Activated CD4-positive, alpha-beta T cell treated with anti-CD3 and anti-CD28 coated beads, Interleukin-2, amount 10 ng/mL, durations not matched to agents 24 days and 14 days (primary cell): Measurements from ENCODE around the gene COMMD8. TPM values are rescaled to one million over a fixed set of nuclear protein-coding genes. Genes with fewer than 3 reads are reported as not detected.
A peak's percentile ranks its signal among the peaks of the same experiment; 100 is the strongest.
"Not testable (repeated sequence)": the region's sequence is repeated elsewhere in the genome, so short reads cannot be mapped to it uniquely, and the experiment has no call there.

Source experiments
- DNase-seq: peaks from one replicate; pipeline ENCODE4 v3.0.0; 2022
- H3K27ac Mint-ChIP-seq: one replicate; pipeline ENCODE4 v1.8.0; 2022; ENCODE audit warnings: mild to moderate bottlenecking, mixed read lengths
- H3K27me3 Mint-ChIP-seq: one replicate; pipeline ENCODE4 v1.8.0; 2022; ENCODE audit warnings: mixed read lengths
- H3K36me3 Mint-ChIP-seq: one replicate; pipeline ENCODE4 v1.8.0; 2022; ENCODE audit warnings: low read depth, mild to moderate bottlenecking, mixed read lengths
- H3K4me1 Mint-ChIP-seq: one replicate; pipeline ENCODE4 v1.8.0; 2021; ENCODE audit warnings: mixed read lengths
- H3K4me3 Mint-ChIP-seq: one replicate; pipeline ENCODE4 v1.8.0; 2022; ENCODE audit warnings: mild to moderate bottlenecking, moderate library complexity, mixed read lengths
- H3K9me3 Mint-ChIP-seq: one replicate; pipeline ENCODE4 v1.8.0; 2021; ENCODE audit warnings: mixed read lengths
- intact Hi-C: fragments of 100-400 bp; cut with micrococcal nuclease; formaldehyde crosslinking; loops from one replicate; pipeline ENCODE4 v1.15.1; 2023
- total RNA-seq: library from RNA; stranded (reverse); gene quantifications from 2 replicates; pipeline ENCODE4 v1.2.3, GENCODE V29; 2022

COMMD8 gene
- 17.6 and 17.8 TPM in 2 replicates for total RNA-seq

DNA sequence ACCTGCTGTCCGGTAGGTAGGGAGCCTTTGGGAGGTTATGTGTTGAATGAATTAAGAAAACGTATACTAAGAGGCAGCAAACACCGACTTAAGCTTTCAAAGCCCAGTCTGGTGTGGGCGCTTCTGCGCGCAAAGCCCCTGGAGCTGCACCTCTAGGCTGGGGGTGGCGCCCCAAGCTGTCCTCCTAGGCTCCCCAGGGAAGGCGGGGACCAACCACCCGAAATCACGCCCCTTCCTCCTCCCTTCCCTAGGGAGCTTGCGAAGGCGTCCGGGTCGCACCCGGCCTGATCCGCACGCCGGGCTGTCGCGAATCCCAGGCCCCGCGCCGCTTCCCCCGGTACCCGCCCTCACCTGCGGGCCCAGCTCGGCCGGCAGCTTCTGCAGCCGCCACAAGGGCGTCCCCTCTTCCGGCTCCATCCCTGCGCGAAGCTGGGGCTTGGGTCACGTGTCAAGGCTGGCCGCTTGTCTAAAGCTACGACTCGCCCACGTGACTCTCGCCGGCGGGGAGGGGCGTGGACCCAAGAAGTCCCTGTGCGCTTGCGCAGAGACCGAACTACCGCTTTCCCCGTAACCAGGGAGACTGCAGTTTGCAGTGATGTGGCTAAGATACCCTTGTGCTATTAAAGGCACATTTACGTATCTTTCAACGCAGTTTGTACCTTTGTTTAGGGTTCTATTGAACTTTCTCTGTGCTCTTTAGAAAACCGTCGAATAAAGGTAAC, at the start of gene COMMD8:
TSS of gene COMMD8 (minus strand) at position 468 of the 722 bp plus-strand sequence. CDS start at position 417, 51 bp downstream.
- no peaks in the 10 kb centered on the region for H3K27me3 Mint-ChIP-seq
- peak within 1 kb of the TSS; percentile 88 for H3K4me3 Mint-ChIP-seq
- peaks cover 11% of the 10 kb centered on the region for H3K36me3 Mint-ChIP-seq
- peak within 1 kb of the TSS; percentile 77 for H3K27ac Mint-ChIP-seq
- peak; percentile 99 for DNase-seq
- intact Hi-C loops, result loop anchor here (1.0 to 10.0 kb wide), 6 partner anchors 22 to 661 kb away; partner anchors contain the start of genes ATP10D, CORIN and NFXL1
- peaks cover 22% of the 10 kb centered on the region for H3K4me1 Mint-ChIP-seq
- no peaks in the 10 kb centered on the region for H3K9me3 Mint-ChIP-seq

DNA sequence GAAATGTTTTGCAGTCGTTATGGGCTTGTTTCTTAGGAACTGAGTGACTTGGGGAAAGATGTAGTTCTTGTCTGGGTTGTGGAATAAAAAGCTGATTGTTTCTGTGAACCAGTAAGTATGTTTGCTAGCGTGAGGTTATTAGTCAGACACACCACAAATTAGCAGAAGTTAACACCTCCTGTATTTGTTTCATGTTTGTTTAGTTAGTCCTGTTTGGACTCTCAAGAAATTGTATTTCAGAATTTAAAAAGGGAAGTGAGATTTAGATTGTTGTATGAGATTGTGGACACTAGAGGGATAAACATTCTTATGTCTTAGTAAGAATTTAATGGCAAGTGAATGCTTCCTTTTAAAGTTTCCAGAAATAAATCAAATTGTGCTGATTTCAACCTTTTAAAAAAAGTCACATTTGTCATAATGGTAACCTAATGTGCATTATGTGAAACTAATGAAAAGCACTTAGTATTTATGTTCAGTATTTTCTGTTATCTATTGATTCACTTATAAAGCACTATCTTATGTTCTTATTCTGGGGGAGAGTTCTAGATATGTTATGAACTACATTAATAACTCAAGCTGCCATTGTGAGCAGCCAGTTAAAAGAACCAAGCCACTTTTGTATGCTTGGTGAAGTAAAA, 47.1 kb upstream of the COMMD8 start:
- H3K9me3 Mint-ChIP-seq, result no peaks in the 10 kb centered on the region
- DNase-seq, result no peak
- no peak overlapping the region for H3K4me3 Mint-ChIP-seq
- peaks cover 2% of the 10 kb centered on the region for H3K4me1 Mint-ChIP-seq
- intact Hi-C loops, result no loop called here
- H3K27ac Mint-ChIP-seq, result no peak overlapping the region
- no peaks in the 10 kb centered on the region for H3K36me3 Mint-ChIP-seq
- H3K27me3 Mint-ChIP-seq, result peaks cover 12% of the 10 kb centered on the region

DNA sequence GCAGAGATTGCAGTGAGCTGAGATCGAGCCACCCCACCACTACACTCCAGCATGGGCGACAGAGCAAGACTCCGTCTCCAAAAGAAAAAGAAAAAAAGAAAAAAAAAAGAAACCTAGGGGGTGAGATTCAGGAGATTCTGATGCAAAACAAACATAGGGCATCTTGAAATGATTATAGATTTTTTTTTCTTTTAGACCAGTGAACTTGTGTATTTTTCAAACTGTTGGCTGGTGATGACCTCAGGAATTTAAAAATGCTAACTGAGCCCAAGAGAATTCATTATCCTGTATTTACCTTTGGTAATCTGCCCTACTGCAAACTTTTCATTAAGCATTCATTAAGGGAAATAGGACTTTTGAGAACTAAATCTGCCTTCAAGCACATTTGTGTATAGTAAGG, 42.2 kb upstream of the COMMD8 start:
- H3K27me3 Mint-ChIP-seq, result peaks cover 9% of the 10 kb centered on the region
- H3K4me1 Mint-ChIP-seq, result peaks cover 2% of the 10 kb centered on the region
- H3K9me3 Mint-ChIP-seq, result no peaks in the 10 kb centered on the region
- intact Hi-C loops, result no loop called here
- no peak overlapping the region for H3K27ac Mint-ChIP-seq
- H3K36me3 Mint-ChIP-seq, result no peaks in the 10 kb centered on the region
- no peak overlapping the region for H3K4me3 Mint-ChIP-seq
- DNase-seq, result no peak

DNA sequence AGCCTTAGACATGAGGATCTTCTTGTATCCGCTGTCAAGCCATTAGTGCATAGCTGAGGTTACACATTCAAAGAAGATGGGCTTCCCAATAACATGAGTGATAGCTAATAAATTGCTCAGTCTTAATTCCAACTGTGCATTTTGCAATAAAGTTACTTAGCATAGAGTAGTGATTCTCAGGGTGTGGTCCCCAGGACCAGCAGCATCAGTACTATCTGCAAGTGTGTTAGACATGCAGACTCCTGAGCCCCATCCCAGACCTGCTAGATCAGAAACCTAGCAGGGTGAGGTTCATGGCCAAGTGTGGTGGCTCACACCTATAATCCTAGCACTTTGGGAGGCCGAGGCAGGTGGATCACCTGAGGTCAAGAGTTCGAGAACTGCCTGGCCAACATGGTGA, 41.6 kb upstream of the COMMD8 start:
- Mint-ChIP-seq H3K4me3 (no peak overlapping the region), H3K27me3 (peaks cover 7% of the 10 kb centered on the region), H3K36me3 (no peaks in the 10 kb centered on the region), H3K4me1 (no peaks in the 10 kb centered on the region), H3K27ac (no peak overlapping the region), H3K9me3 (no peaks in the 10 kb centered on the region)
- no peak for DNase-seq
- intact Hi-C loops, result no loop called here

DNA sequence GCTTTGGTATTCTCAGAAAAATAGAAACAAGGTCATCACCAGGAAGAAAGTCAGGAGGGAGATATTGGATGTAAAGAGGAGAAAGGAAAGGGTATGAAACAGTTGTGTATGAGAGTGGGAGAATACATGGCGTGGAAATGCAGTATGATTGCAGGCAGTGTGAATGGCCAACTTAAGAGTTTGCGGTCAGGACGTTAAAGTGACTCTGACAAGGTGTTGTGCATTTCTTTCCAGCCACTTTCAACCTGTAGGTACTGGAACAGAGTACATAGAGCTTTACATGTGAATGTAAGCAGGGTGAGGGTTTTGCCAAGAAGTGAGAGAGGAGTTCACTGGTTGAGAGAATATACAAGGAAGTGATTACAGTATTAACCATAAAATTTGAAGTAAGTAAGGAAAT, 37.3 kb upstream of the COMMD8 start:
- H3K4me3 Mint-ChIP-seq, result no peak overlapping the region
- no peaks in the 10 kb centered on the region for H3K9me3 Mint-ChIP-seq
- H3K27ac Mint-ChIP-seq, result no peak overlapping the region
- no peaks in the 10 kb centered on the region for H3K4me1 Mint-ChIP-seq
- DNase-seq, result no peak
- no peaks in the 10 kb centered on the region for H3K36me3 Mint-ChIP-seq
- intact Hi-C loops, result no loop called here
- no peaks in the 10 kb centered on the region for H3K27me3 Mint-ChIP-seq

DNA sequence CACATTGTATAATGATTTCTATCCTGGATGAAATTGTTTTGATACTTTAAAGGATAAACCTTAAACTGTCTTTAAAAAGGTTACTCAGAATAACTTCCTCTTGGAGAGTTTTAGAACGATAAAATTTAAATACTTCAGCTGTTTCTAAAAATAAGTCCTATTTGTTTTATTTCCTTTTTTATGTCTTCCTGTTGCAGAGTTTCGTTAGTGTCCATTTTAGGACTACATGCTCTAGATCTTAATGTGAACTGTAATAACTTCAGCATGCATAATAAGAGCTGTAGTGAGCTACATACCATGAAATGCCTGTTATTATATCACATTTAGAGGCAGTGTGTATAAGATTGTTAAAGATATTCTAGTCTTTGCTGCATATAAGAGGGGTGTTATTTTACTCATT, 36.2 kb upstream of the COMMD8 start:
- H3K4me1 Mint-ChIP-seq, result no peaks in the 10 kb centered on the region

DNA sequence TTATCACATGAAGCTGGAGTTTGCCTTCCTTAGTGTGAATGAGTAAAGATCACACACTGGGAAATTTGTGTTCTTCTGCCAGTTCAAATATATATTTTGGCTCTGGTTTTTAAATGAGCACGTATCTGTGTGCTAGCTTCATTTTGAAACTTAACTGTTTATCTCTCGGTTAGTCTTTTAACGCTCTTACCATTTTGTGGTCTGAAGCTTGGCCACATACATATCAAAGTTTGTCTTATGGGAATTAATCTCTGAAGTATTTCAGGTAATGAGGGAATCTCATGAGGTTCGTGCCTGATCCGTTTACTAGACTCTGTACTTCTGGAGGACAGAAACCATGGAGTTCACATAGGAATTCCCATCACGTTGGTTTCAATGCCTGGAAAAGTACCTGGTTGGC, 35.4 kb upstream of the COMMD8 start:
- no peaks in the 10 kb centered on the region for H3K9me3 Mint-ChIP-seq
- H3K4me1 Mint-ChIP-seq, result no peaks in the 10 kb centered on the region
- H3K27me3 Mint-ChIP-seq, result no peaks in the 10 kb centered on the region
- intact Hi-C loops, result no loop called here
- DNase-seq, result no peak
- H3K27ac Mint-ChIP-seq, result no peak overlapping the region
- no peaks in the 10 kb centered on the region for H3K36me3 Mint-ChIP-seq
- no peak overlapping the region for H3K4me3 Mint-ChIP-seq

More for the DNA sequence above, 36.2 kb upstream of the COMMD8 start:
- Mint-ChIP-seq H3K27ac (no peak overlapping the region), H3K27me3 (no peaks in the 10 kb centered on the region), H3K9me3 (no peaks in the 10 kb centered on the region), H3K36me3 (no peaks in the 10 kb centered on the region), H3K4me3 (no peak overlapping the region)
- intact Hi-C loops, result no loop called here
- no peak for DNase-seq

DNA sequence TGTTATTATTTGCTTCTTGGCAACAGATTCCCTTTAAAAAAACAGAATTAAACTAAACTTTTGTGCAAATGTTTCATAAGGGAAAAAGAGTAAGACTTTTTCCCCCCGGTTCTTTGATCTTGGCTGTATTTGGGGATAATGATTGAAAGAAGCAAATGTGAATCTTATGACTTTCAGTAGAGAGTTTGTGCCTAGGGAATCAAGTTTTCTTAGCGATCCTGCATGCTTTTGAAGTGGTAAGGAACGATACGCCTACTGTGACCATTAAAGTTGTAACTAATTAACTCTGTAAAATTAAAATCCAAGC, 30.6 kb upstream of the COMMD8 start:
- H3K4me3 Mint-ChIP-seq, result no peak overlapping the region
- peaks cover 5% of the 10 kb centered on the region for H3K4me1 Mint-ChIP-seq
- H3K27ac Mint-ChIP-seq, result no peak overlapping the region
- no peaks in the 10 kb centered on the region for H3K9me3 Mint-ChIP-seq
- H3K27me3 Mint-ChIP-seq, result no peaks in the 10 kb centered on the region
- no peaks in the 10 kb centered on the region for H3K36me3 Mint-ChIP-seq
- no peak for DNase-seq
- intact Hi-C loops, result no loop called here

DNA sequence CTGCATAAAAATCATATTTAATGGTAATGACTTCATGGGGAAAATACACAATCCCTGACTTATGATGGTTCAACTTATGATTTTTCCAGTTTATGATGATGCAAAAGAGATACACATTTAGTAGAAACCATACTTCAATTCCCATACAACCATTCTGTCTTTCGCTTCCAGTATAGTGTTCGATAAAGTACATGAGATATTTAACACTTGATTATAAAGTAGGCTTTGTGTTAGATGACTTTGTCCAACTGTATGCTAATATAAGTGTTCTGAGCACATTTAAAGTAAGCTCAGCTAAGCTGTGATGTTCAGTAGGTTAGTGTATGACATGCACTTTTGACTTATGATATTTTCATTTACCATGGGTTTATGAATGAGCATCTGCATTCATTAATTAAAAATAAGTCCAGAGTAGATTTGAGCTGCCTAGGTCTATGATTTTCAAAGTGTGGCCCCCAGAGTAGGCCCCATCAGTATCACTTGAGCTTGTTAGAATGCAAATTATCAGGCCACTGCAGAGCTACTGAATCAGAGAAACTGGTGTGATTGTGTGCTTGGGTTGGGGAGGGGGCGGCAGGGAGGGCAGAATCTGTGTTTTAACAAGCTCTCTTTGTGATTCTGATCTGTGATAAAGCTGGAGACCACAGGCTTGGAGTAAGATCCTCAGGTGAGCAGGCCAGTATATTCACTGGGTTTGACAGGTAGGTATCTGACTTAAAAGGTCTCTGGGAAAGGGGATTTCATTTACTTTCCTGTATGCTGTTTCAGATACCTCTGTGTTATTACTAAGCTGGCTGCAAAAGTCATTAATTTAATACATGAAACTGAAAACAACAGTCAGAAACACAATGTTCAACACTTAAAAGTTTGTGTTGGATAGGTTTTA, 30.0 kb upstream of the COMMD8 start:
- no peaks in the 10 kb centered on the region for H3K36me3 Mint-ChIP-seq
- DNase-seq, result no peak
- peaks cover 5% of the 10 kb centered on the region for H3K4me1 Mint-ChIP-seq
- H3K27ac Mint-ChIP-seq, result no peak overlapping the region
- no peaks in the 10 kb centered on the region for H3K27me3 Mint-ChIP-seq
- intact Hi-C loops, result no loop called here
- H3K4me3 Mint-ChIP-seq, result no peak overlapping the region
- no peaks in the 10 kb centered on the region for H3K9me3 Mint-ChIP-seq

DNA sequence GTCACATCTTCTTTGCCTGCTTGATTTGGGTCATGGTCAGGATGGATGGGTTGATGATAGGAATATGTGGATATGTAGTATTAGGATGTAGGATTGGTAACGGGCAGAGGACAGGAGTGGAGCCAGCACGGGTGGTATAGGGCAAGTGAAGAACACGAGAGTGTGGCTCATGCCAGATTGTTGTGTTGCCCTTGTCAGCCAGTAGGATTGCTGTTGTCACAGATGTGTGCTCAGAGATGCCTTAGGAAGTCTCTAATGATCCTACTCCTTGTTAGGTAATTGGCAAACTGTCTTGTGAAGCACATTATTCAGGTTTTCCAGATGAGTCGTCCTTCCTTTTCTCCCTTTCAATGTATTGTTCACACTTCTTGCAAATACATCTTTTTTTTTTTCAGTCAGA, 27.0 kb upstream of the COMMD8 start:
- H3K27ac Mint-ChIP-seq, result no peak overlapping the region
- no peaks in the 10 kb centered on the region for H3K36me3 Mint-ChIP-seq
- H3K4me3 Mint-ChIP-seq, result no peak overlapping the region
- intact Hi-C loops, result loop anchor here (2.0 kb wide), 1 partner anchor 74 kb away; no protein-coding TSS in a partner anchor
- H3K9me3 Mint-ChIP-seq, result no peaks in the 10 kb centered on the region
- no peaks in the 10 kb centered on the region for H3K27me3 Mint-ChIP-seq
- peaks cover 11% of the 10 kb centered on the region for H3K4me1 Mint-ChIP-seq
- DNase-seq, result peak; percentile 60

DNA sequence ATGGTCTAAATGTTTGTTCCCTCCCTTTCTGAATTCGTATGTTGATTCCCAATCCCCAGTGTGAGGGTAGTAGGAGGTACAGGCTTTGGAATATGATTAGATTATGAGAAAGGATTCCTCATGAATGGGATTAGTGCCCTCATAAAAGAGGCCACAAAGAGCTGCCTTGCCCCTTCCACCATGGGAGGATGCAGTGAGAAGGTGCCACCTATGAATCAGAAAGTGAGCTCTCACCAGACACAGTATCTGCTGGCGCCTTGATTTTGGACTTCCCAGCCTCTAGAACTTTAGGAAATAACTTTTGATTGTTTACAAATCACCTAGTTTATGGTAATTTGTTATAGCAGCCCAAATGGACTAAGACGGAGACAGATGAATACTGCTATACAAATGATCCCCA, 25.2 kb upstream of the COMMD8 start:
- intact Hi-C loops, result loop anchor here (5.0 kb wide), 1 partner anchor 44 kb away; no protein-coding TSS in a partner anchor
- no peak for DNase-seq
- H3K27ac Mint-ChIP-seq, result no peak overlapping the region
- H3K4me1 Mint-ChIP-seq, result peaks cover 23% of the 10 kb centered on the region
- no peaks in the 10 kb centered on the region for H3K36me3 Mint-ChIP-seq
- no peak overlapping the region for H3K4me3 Mint-ChIP-seq
- H3K9me3 Mint-ChIP-seq, result no peaks in the 10 kb centered on the region
- no peaks in the 10 kb centered on the region for H3K27me3 Mint-ChIP-seq

DNA sequence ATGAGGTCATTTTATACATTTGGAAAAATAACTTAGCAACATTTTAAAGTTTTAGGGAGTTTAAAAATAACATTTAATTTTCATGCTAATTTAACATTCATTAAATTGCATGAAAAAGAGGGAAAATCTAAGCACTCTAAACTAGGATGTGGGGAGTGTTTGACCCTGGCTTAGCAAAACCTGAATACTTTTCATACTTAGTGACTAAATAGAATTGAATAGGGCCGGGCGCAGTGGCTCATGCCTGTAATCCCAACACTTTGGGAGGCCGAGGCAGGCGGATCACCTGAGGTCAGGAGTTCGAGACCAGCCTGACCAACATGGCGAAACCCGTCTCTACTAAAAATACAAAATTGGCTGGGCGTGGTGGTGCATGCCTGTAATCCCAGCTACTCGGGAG, 23.2 kb upstream of the COMMD8 start:
- intact Hi-C loops, result loop anchor here (5.0 kb wide), 1 partner anchor 46 kb away; no protein-coding TSS in a partner anchor
- H3K27me3 Mint-ChIP-seq, result not testable (repeated sequence)

DNA sequence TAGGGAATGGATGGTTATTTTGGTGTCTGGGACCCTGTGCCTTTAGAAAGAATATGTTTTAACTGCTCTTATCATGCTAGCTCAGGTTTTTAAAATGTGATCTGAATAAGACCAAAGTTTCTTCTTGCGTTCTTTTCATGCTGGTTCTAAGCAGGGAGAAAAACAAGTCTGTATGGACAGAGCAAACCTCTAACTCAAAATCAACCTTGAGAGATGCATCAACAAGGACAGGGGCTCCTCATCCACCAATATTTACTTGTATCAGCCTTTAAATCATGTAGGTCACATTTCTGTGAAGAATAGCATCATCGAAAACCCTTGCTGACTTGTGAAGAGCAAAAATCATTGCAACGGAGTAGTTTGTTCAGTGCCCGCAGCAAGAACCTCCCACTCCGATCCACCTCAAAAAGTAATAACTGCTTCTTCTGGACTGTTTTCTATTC, 22.8 kb upstream of the COMMD8 start:
- no peak for DNase-seq
- H3K27me3 Mint-ChIP-seq, result peaks cover 6% of the 10 kb centered on the region
- peak overlapping the region; percentile 93 for H3K4me3 Mint-ChIP-seq
- no peaks in the 10 kb centered on the region for H3K36me3 Mint-ChIP-seq
- no peak overlapping the region for H3K27ac Mint-ChIP-seq
- intact Hi-C loops, result loop anchor here (5.0 kb wide), 1 partner anchor 46 kb away; no protein-coding TSS in a partner anchor
- H3K4me1 Mint-ChIP-seq, result peaks cover 25% of the 10 kb centered on the region
- H3K9me3 Mint-ChIP-seq, result no peaks in the 10 kb centered on the region

More for the DNA sequence above, 23.2 kb upstream of the COMMD8 start:
- peaks cover 25% of the 10 kb centered on the region for H3K4me1 Mint-ChIP-seq
- H3K9me3 Mint-ChIP-seq, DNase-seq, H3K27ac Mint-ChIP-seq, H3K4me3 Mint-ChIP-seq, H3K36me3 Mint-ChIP-seq: not testable (repeated sequence)

DNA sequence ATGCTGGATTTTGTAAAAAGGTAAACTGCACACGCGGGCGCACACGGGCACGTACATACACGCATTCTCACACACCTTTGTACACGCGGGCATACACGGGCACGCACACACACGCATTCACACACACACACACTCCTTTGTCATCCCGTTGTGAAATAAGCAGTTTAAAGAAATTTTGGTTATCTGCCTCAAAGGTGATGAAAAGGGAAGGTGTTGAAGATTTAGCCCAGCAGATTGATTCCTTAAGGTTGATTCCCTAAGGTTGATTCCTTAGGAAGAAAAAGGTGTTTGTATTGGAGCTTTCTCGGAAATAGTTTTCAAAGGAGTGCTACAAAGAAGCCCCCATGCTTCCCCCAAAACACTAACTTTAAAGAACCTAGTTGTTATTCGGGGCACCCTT, 22.3 kb upstream of the COMMD8 start:
- intact Hi-C loops, result loop anchor here (1.0 to 5.0 kb wide), 2 partner anchors 22 to 47 kb away; partner anchors contain the start of gene COMMD8
- Mint-ChIP-seq H3K9me3 (no peaks in the 10 kb centered on the region), H3K27ac (peak overlapping the region; percentile 85), H3K4me3 (peak overlapping the region; percentile 93), H3K27me3 (peaks cover 6% of the 10 kb centered on the region), H3K36me3 (no peaks in the 10 kb centered on the region), H3K4me1 (peaks cover 25% of the 10 kb centered on the region)
- DNase-seq, result no peak
